Lower leg skin (tissue), 3 donors: ENCODE data around the gene SMIM1.

Source experiments
- POLR2A ChIP-seq, 2 donors: fragments of 450-650 bp; IDR thresholded peaks; one replicate each; pipeline ENCODE4 v1.6.1; 2016 to 2017; ENCODE audit warnings: antibody characterized with exemption in 2 of 2, mild to moderate bottlenecking in 1 of 2, moderate library complexity in 1 of 2
- TF ChIP-seq, protein P1 (sequence below), 3 donors: fragments of 450-650 bp; IDR thresholded peaks; one replicate each; pipeline ENCODE4 v1.5.1; 2016; ENCODE audit warnings: antibody characterized with exemption in 3 of 3, mild to moderate bottlenecking in 3 of 3, moderate library complexity in 2 of 3

DNA sequence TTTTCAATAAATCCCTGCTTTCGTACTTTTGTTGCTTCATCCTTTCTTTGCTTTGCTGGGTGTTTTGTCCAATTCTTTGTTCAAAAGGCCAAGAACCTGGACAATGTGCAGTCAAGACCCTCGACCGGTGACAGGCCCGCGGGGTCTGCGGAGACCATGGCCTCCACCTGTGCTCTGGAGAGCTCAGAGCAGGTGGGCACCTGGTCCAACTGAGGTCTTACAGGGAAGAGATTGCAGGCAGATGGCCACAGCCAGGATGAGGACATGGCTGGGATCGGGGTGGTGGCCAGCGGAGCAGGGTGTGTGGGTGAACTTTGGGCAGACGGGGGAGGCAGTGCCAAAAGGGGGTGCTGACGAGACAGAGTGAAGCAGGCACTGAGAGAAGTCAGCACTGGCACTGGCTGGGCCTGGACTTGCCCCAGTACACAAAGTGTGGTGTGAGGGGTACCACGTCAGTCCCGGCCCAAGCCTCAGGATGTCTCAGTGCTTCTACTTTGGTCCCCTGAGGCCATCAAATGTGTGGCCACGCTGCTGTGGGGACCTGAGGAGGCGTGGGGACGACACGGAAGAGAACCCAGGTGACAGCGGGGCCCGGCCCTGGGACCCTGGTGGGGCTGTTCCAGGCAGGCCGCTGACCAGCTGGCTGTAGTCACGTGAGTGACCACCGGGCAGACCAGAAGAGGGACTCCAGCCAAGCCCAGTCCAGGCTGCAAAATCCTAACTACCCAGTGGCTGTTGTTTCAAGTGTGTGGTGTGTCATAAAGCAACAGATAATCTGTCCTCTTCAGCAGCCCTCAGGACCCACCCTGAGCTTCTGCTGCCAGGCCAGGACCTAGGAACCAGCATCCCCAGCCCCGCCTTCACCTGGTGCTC is 30.7 kb upstream of the SMIM1 start:
- no peak for TF ChIP-seq POLR2A (IDR thresholded peaks at IDR 0.05)
- TF ChIP-seq, protein P1, sequence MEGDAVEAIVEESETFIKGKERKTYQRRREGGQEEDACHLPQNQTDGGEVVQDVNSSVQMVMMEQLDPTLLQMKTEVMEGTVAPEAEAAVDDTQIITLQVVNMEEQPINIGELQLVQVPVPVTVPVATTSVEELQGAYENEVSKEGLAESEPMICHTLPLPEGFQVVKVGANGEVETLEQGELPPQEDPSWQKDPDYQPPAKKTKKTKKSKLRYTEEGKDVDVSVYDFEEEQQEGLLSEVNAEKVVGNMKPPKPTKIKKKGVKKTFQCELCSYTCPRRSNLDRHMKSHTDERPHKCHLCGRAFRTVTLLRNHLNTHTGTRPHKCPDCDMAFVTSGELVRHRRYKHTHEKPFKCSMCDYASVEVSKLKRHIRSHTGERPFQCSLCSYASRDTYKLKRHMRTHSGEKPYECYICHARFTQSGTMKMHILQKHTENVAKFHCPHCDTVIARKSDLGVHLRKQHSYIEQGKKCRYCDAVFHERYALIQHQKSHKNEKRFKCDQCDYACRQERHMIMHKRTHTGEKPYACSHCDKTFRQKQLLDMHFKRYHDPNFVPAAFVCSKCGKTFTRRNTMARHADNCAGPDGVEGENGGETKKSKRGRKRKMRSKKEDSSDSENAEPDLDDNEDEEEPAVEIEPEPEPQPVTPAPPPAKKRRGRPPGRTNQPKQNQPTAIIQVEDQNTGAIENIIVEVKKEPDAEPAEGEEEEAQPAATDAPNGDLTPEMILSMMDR (IDR thresholded peaks at IDR 0.05), result no peak
